ENCODE measurements around the gene ABI3.

Gene ABI3

DNA sequence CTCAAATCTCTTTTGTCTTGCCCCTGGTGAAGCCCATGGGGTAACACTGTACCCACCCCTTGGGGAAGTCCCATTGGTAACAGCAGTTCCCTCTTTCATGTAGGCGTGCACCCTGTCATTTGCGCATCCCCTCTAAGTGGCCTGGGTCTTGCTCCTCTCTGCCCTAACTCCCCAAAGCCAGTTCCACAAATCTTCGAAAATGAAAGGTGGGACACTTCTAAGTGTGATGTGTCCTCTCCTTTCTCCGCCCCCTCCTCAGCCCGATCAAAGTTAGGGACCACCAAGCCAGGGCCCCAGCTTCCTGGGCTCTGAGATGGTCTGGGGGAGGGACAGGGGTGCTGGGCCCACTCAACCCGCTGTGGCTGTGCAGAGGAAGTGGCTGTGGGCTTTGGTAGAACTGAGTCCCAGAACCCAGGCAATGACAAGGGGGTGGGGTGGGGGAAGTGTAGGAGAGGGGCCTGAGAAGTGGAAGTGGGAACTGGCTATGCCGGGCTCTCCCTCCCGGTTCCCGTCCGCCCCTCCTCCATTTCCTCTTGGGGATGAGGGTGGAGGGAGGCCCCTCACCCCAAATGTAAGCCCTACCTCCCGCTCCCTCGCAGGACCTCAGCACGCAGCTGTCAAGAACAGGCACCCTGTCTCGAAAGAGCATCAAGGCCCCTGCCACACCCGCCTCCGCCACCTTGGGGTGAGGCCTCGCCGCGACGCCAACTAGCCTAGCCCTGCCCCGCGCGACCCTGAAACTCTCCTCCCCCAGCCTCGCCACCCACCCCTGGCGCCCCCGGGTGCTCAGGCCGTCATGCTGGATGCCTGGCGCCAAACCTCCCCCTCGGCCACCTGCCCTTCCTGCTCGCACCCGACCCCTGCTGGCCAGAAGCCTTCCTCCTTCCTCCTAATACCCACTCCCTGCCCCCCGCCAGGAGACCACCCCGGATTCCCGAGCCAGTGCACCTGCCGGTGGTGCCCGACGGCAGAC, 8.7 kb downstream of the ABI3 start:
- TF ChIP-seq, protein P1, sequence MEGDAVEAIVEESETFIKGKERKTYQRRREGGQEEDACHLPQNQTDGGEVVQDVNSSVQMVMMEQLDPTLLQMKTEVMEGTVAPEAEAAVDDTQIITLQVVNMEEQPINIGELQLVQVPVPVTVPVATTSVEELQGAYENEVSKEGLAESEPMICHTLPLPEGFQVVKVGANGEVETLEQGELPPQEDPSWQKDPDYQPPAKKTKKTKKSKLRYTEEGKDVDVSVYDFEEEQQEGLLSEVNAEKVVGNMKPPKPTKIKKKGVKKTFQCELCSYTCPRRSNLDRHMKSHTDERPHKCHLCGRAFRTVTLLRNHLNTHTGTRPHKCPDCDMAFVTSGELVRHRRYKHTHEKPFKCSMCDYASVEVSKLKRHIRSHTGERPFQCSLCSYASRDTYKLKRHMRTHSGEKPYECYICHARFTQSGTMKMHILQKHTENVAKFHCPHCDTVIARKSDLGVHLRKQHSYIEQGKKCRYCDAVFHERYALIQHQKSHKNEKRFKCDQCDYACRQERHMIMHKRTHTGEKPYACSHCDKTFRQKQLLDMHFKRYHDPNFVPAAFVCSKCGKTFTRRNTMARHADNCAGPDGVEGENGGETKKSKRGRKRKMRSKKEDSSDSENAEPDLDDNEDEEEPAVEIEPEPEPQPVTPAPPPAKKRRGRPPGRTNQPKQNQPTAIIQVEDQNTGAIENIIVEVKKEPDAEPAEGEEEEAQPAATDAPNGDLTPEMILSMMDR (IDR thresholded peaks at IDR 0.05; ENCODE audit: low read depth, low read length, missing control alignments): peak; percentile 63
- peak; percentile 46 for DNase-seq (ENCODE audit: low read depth)
- no peak overlapping the region for H3K4me3 ChIP-seq (ENCODE audit: low read depth, low read length)

DNA sequence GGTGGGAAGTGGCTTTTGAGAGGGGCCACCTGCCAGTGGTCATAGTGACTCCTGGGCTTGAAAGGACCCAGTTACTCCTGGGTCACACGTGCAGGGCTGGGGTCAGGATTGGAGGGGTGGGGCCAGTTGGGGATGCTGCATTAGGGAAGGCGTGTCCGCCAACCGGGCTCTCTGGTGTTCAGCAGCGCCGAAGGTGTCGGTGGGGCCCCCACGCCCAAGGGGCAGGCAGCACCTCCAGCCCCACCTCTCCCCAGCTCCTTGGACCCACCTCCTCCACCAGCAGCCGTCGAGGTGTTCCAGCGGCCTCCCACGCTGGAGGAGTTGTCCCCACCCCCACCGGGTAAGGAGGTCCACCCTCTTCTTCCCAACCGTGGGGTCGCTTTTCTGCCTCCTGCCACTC, 9.5 kb downstream of the ABI3 start:
- no peak overlapping the region for H3K4me3 ChIP-seq (ENCODE audit: low read depth, low read length)
- TF ChIP-seq, protein P1 (IDR thresholded peaks at IDR 0.05; ENCODE audit: low read depth, low read length, missing control alignments): no peak
- DNase-seq (ENCODE audit: low read depth): no peak

DNA sequence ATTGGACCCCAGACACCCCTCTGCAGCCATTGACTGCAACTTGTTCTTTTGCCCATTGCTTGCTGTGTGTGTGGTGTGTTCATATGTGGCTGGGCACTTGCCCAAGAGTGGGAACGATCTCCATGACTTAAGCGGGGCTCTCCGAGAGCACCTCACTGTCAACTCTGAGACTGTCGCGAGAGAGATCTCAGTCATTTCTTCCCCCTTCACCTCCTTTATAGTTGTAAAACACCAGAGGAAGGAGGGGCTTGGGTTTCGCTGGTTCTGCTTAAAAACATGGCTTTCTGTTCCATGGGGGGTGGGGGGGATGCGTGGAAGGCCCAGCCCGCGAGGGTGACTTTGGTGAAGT, 12.6 kb downstream of the ABI3 start:
- TF ChIP-seq, protein P1 (IDR thresholded peaks at IDR 0.05; ENCODE audit: low read depth, low read length, missing control alignments): no peak
- no peak overlapping the region for H3K4me3 ChIP-seq (ENCODE audit: low read depth, low read length)
- DNase-seq (ENCODE audit: low read depth): no peak

DNA sequence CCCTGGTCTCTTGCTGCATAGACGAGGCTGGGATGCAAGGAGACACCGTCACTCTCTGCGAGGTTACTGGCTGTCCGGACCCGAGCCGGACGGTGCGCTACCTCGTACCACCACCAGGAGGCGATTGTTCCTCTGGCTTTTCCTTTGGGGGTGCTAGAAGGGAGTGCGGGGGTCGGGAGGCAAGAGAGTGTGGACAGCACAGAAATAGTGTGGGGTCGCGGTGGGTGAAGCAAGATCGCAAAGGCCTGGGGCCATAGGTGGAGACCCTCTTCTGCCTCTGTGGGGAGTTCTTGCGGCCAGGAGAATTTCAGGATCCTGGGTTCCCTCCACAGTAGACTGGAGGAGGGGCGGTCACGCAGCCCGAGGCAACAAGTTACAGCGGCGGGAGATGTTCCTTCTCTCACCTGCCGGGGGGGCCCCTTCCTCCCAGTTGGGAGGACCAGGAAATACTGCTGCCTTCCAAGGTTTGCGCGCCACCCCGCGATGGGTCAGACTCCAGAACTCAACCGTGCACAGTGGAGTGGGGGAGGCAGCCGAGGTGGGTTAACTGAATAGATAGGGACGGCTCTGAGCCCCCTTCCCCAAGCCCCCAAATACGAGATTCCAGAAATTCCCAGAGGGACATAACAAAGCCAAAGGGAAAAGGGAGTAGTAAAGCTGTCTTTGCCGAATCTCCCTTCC, 13.2 kb downstream of the ABI3 start:
- TF ChIP-seq, protein P1 (IDR thresholded peaks at IDR 0.05; ENCODE audit: low read depth, low read length, missing control alignments): peak; percentile 96
- no peak for DNase-seq (ENCODE audit: low read depth)
- H3K4me3 ChIP-seq (ENCODE audit: low read depth, low read length): peak overlapping the region; percentile 6; the same call in 1 of the 2 replicates

DNA sequence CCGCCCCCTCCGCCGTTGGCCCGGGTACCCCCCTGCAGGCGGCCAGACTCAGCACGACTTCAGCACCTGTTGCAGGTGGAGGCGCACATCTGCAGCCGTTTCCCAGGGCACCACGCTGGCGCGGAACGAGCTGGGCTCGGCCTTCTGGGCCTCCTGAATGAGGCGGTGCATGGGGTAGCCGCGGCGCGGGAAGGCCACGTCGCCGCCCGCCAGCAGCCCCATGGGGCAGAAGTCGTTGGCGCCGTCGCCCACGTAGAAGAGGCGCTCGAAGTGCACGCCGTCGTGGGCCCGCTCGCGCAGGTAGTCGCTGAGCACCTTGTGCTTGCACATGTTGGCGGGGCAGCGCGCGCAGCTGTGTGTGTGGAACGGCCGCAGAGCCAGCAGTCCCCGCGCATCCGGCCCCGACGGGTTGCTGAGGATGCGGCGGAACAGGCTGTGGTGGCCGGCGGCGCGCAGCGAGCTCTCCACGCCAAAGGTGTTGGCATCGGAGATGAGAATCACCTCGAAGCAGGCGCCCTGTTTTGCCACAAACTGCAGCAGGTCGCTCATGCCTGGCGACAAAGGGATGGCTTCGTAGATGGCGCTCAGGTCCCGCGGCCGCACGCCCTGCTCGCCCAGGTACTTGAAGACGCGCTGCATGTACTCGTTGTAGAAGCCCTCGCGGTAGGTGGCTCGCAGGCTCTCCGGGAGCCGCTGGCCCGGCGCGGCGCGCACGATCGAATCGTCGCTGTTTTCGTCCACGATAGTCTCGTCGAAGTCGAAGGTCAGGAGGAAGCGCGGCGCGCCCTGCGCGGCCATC, 13.9 kb downstream of the ABI3 start:
- DNase-seq (ENCODE audit: low read depth): no peak
- TF ChIP-seq, protein P1 (IDR thresholded peaks at IDR 0.05; ENCODE audit: low read depth, low read length, missing control alignments): no peak
- H3K4me3 ChIP-seq (ENCODE audit: low read depth, low read length): peak overlapping the region; percentile 6; the same call in 1 of the 2 replicates

DNA sequence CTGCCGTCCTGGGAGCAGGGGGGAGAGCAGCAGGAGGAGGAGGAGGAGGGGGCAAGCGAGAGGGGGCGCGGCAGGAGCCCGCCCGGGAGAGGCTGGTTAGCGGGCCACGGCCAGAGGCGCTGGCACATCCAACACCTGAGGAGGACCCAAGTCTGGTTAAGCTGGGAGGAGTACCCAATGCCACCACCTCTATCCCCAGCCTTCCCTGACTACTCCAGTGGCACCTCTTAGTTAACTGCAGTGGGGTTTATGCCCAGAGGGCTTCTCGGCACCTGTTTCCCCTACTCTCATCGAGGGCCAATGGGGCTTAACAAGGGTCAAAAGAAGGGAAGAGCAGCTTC, 14.5 kb downstream of the ABI3 start:
- H3K4me3 ChIP-seq (ENCODE audit: low read depth, low read length): no peak overlapping the region

More for the DNA sequence above, 14.5 kb downstream of the ABI3 start:
- TF ChIP-seq, protein P1 (IDR thresholded peaks at IDR 0.05; ENCODE audit: low read depth, low read length, missing control alignments): no peak
- DNase-seq (ENCODE audit: low read depth): no peak

Measured in GM12864 (cell line).